Measurements from ENCODE around the gene ADM2. TPM values are rescaled to one million over a fixed set of nuclear protein-coding genes. Genes with fewer than 3 reads are reported as not detected.

The ADM2 gene
- total RNA-seq, 1 experiment from 2014 or later = 11.9 TPM

- Histone ChIP-seq H4K8ac (replicated peaks; ENCODE audit: insufficient read length, low read depth, low read length) (no peak overlapping the region), H3K4me1 (ENCODE audit: insufficient read depth, low read length) (no peaks in the 10 kb centered on the region), H3K27ac (ENCODE audit: insufficient read length, low read depth, low read length) (no peak overlapping the region), H3K4ac (ENCODE audit: low read depth, low read length) (no peak overlapping the region), H2BK15ac (ENCODE audit: low read depth, low read length) (no peak overlapping the region), H3K56ac (ENCODE audit: insufficient read length, low read depth, low read length) (no peak overlapping the region), H3K9me3 (ENCODE audit: control insufficient read depth, low read depth, low read length) (no peaks in the 10 kb centered on the region), H3K27me3 (ENCODE audit: insufficient read depth, low read length) (no peaks in the 10 kb centered on the region), H3K23me2 (ENCODE audit: insufficient read length, low read depth, low read length, poor library complexity, severe bottlenecking) (no peaks in the 10 kb centered on the region), H2BK120ac (ENCODE audit: low read depth, low read length, poor library complexity, severe bottlenecking) (no peak overlapping the region), H3K4me2 (ENCODE audit: insufficient read depth, insufficient read length, low read length) (no peak overlapping the region), H2BK12ac (ENCODE audit: insufficient read length, low read depth, low read length) (no peak overlapping the region), H2BK5ac (ENCODE audit: insufficient read length, low read length) (no peak overlapping the region), H3K79me2 (ENCODE audit: insufficient read depth, low read length) (no peaks in the 10 kb centered on the region), H4K20me1 (ENCODE audit: control insufficient read depth, insufficient read depth, insufficient read length) (peaks cover 5% of the 10 kb centered on the region), H3T11ph (ENCODE audit: low read length) (no peak overlapping the region), H4K91ac (ENCODE audit: insufficient read length, low read depth, low read length) (no peak overlapping the region), H3K18ac (ENCODE audit: insufficient read length, low read depth, low read length) (no peak overlapping the region), H4K5ac (ENCODE audit: insufficient read length, low read depth, low read length) (no peak overlapping the region), H2AK5ac (ENCODE audit: insufficient read length, low read length) (no peak overlapping the region), H3K79me1 (ENCODE audit: insufficient read depth, low read depth, low read length, poor library complexity, severe bottlenecking) (no peaks in the 10 kb centered on the region), H3K14ac (ENCODE audit: insufficient read depth, low read length) (no peak overlapping the region), H2BK20ac (ENCODE audit: low read depth, low read length, poor library complexity, severe bottlenecking) (no peak overlapping the region), H3K9ac (ENCODE audit: extremely low read depth, insufficient read length, low read length) (no peak overlapping the region), H2AFZ (ENCODE audit: low read length) (no peak overlapping the region), H3K23ac (ENCODE audit: insufficient read length, low read depth, low read length) (no peak overlapping the region)
- peaks cover 27 to 74% (median 70%) of the 10 kb centered on the region in 3 experiments for H3K36me3 Mint-ChIP-seq (ENCODE audit: insufficient read depth in 1 of 3, low read depth in 3 of 3)
- WGBS (ENCODE audit: extremely low coverage, insufficient read length, low lambda C conversion rate) = no CpG with 5 or more reads among the region's 34 CpGs
- no peaks in the 10 kb centered on the region; a peak in 1 of 5 replicates for H3K9me3 Mint-ChIP-seq
- H3K4me3 Mint-ChIP-seq = no peak overlapping the region
- no peaks in the 10 kb centered on the region for H3K4me1 Mint-ChIP-seq
- peak overlapping the region in 1 of 3 experiments; percentile 73; a peak in 2 of 7 replicates for H3K27ac Mint-ChIP-seq
- DNase-seq = peak; percentile 53
- TF ChIP-seq, protein P1, sequence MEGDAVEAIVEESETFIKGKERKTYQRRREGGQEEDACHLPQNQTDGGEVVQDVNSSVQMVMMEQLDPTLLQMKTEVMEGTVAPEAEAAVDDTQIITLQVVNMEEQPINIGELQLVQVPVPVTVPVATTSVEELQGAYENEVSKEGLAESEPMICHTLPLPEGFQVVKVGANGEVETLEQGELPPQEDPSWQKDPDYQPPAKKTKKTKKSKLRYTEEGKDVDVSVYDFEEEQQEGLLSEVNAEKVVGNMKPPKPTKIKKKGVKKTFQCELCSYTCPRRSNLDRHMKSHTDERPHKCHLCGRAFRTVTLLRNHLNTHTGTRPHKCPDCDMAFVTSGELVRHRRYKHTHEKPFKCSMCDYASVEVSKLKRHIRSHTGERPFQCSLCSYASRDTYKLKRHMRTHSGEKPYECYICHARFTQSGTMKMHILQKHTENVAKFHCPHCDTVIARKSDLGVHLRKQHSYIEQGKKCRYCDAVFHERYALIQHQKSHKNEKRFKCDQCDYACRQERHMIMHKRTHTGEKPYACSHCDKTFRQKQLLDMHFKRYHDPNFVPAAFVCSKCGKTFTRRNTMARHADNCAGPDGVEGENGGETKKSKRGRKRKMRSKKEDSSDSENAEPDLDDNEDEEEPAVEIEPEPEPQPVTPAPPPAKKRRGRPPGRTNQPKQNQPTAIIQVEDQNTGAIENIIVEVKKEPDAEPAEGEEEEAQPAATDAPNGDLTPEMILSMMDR (conservative IDR thresholded peaks at IDR 0.05) = peak; percentile 61
- no peaks in the 10 kb centered on the region for H3K27me3 Mint-ChIP-seq (ENCODE audit: low read depth)
Measured at GRCh38 chr22:50456466-50457234, 24.7 kb upstream of the ADM2 start.
